ENCODE measurements around the gene PTBP3.
"Not testable (repeated sequence)": the region's sequence is repeated elsewhere in the genome, so short reads cannot be mapped to it uniquely, and the experiment has no call there.

The PTBP3 gene

DNA sequence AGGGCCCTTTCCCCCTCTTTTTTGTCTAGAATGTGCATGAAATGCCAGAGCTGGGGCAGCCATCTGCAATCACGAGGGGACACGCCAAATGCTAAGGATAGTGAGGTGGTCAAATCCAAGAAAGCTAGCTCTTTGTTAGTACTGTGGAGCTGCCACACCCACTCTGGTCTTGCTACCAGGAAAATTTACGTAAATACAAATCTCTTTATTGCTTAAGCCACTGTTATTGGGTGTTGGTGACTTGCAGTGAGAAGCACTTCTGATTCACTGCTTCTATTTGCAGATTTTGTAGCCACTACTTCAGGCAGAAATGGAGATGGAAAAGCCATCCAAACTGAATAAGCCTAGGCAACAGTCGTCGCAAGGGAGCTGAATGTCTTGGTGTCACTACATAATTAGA, 132.7 kb downstream of the PTBP3 start:
- Mint-ChIP-seq H3K4me3 (no peak overlapping the region), H3K27ac (no peak overlapping the region), H3K36me3 (ENCODE audit: low read depth) (peaks cover 17% of the 10 kb centered on the region), H3K9me3 (peaks cover 20% of the 10 kb centered on the region), H3K4me1 (ENCODE audit: low read depth) (no peaks in the 10 kb centered on the region), H3K27me3 (no peaks in the 10 kb centered on the region)
- DNase-seq: no peak

DNA sequence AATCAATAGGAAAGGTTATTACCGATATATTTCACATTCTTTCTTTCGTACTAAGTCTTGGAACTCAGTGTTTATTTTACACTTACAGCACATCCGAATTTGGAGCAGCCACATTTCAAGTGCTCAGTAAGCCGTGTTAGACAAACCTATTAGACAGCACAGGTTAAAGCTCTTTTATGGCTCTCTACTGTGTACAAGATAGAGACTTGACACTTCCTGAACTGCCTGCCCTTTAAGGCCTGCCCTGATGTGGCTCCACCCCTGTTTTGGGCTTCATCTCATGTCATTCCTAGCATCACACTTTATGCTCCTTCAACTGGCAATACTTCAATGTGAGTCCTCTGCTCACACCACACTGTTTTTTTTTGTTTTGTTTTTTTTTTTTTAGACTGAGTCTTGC, 134.8 kb downstream of the PTBP3 start:
- H3K36me3 Mint-ChIP-seq (ENCODE audit: low read depth): peaks cover 6% of the 10 kb centered on the region
- H3K27ac Mint-ChIP-seq: no peak overlapping the region
- peaks cover 11% of the 10 kb centered on the region for H3K9me3 Mint-ChIP-seq
- DNase-seq: no peak
- H3K4me3 Mint-ChIP-seq: no peak overlapping the region
- no peaks in the 10 kb centered on the region for H3K27me3 Mint-ChIP-seq
- H3K4me1 Mint-ChIP-seq (ENCODE audit: low read depth): peaks cover 4% of the 10 kb centered on the region

DNA sequence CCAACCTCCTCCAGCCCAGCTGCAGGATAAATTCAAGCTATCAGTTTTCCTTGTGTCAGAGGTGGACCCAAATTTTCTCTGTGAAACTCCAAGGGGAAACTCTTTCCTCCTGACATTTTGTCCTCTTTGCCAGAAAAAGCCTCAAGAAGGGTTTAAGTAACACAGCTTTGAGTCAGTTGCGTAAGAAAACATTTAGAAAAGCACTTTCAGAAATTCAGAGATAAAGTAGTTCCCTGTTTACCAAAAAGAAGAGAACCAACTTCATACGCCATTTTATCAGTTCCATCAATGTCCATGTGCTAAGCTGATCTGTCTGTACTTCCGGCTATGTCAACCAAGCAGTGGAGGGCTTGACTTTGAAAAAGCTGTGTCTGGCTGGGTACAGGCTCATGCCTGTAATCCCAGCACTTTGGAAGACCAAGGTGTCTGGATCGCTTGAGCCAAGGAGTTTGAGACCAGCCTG, 138.4 kb downstream of the PTBP3 start:
- DNase-seq: no peak
- Mint-ChIP-seq H3K27ac (no peak overlapping the region), H3K4me3 (no peak overlapping the region), H3K36me3 (ENCODE audit: low read depth) (peaks cover 5% of the 10 kb centered on the region), H3K27me3 (no peaks in the 10 kb centered on the region), H3K4me1 (ENCODE audit: low read depth) (peaks cover 4% of the 10 kb centered on the region), H3K9me3 (peaks cover 3% of the 10 kb centered on the region)

DNA sequence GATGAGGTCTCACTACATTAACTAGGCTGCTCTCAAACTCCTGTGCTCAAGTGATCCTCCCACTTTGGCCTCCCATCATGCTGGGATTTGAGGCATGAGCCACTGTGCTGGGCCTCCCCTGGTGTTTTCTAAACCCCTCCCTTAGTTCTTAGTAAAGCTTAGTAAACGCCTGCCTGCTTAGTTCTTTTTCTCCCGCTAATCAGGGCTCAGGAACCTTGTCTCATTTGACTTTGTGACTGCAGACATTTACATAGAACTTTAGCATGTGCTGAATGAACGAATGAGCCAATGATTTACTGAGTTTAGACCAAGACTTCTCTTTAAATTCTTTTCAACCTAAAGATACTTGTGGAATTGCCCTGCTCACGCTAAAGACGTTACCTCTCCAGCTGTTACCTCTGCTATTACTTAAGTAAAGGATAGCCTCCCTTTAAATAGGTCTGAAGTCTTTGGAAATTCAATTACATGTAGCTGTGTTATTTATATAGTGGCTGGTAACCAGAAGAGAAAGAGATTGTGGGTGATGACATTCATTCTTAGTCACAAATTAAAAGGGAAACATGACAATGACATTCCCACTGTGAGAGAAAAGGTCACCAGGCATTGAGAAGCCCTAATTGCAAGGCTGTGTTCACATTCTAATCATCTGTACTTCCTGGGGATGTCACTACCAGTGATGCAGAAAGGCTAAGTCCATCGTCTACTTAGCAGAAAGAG, 139.7 kb downstream of the PTBP3 start:
- Mint-ChIP-seq H3K4me1 (ENCODE audit: low read depth) (peaks cover 4% of the 10 kb centered on the region), H3K36me3 (ENCODE audit: low read depth) (peaks cover 5% of the 10 kb centered on the region), H3K27ac (no peak overlapping the region), H3K4me3 (no peak overlapping the region), H3K9me3 (peaks cover 3% of the 10 kb centered on the region), H3K27me3 (no peaks in the 10 kb centered on the region)
- DNase-seq: no peak

DNA sequence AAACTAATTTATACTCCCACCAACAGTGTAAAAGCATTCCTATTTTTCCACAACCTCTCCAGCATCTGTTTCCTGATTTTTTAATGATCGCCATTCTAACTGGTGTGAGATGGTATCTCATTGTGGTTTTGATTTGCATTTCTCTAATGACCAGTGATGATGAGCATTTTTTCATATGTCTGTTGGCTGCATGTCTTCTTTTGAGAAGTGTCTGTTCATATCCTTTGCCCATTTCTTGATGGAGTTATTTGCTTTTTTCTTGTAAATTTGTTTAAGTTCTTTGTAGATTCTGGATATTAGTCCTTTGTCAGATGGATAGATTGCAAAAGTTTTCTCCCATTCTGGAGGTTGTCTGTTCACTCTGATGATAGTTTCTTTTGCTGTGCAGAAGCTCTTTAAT, 143.1 kb downstream of the PTBP3 start:
- not testable (repeated sequence) for H3K4me3 Mint-ChIP-seq; H3K27ac Mint-ChIP-seq; H3K9me3 Mint-ChIP-seq; H3K36me3 Mint-ChIP-seq (ENCODE audit: low read depth); H3K4me1 Mint-ChIP-seq (ENCODE audit: low read depth); H3K27me3 Mint-ChIP-seq; DNase-seq

DNA sequence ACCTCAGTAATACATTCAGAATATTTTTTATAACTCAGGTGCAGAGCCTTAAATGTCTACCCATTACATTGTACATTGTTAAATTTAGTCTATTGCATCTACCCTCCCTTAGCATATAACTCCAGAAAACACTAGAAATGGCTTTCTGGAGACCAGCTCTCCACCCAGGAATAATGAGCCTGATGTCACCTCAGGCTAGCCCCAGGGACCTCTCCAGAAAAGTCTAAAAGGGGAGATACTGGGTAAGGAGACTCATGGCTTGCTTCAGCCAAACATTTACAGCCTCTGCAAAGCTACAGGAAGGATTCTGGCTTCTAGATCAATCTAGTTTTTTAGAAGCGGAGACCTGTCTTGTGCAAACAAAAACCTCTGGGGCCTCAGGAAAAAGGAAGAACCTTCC, 144.5 kb downstream of the PTBP3 start:
- no peak overlapping the region for H3K4me3 Mint-ChIP-seq
- DNase-seq: no peak
- peaks cover 5% of the 10 kb centered on the region for H3K36me3 Mint-ChIP-seq (ENCODE audit: low read depth)
- H3K9me3 Mint-ChIP-seq: peaks cover 3% of the 10 kb centered on the region
- H3K4me1 Mint-ChIP-seq (ENCODE audit: low read depth): peaks cover 4% of the 10 kb centered on the region
- H3K27me3 Mint-ChIP-seq: no peaks in the 10 kb centered on the region
- H3K27ac Mint-ChIP-seq: no peak overlapping the region

DNA sequence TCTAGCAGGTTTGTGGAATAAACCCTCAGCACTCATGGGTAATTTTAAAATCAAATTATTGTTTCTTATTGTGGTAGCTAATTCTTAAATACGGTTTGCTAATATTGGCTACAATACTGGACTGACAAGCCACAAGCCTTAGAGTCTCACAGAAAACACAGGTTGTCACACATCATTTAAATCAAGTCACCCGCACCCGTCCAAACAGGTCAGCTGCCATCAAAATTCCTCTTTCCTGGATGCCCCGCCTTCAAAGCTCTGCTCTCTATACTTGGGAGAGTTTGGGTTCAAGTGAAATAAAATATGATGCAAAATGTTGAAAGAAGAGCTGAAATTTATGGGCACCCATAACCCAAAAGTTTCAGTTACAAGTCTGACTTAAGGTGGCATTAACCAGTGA, 146.0 kb downstream of the PTBP3 start:
- no peaks in the 10 kb centered on the region for H3K27me3 Mint-ChIP-seq
- H3K4me1 Mint-ChIP-seq (ENCODE audit: low read depth): peaks cover 2% of the 10 kb centered on the region
- peaks cover 5% of the 10 kb centered on the region for H3K36me3 Mint-ChIP-seq (ENCODE audit: low read depth)
- H3K4me3 Mint-ChIP-seq: no peak overlapping the region
- H3K27ac Mint-ChIP-seq: no peak overlapping the region
- peaks cover 10% of the 10 kb centered on the region for H3K9me3 Mint-ChIP-seq
- no peak for DNase-seq

DNA sequence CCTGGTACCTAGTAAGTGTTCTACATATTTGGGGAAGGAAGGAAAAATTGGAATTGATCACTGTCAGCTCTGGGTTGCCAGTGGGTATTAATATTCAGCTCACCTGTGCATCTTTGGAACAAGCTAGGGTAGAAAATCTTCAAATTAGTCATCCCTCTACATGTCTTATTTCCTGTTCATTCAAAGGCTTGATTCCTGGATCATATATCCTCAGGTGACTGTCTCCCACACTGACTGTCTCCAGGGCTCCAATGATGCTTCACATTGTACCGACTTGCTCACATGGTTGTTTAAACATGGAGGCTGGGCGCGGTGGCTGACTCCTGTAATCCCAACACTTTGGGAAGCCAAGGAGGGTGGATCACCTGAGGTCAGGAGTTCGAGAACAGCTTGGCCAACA, 146.7 kb downstream of the PTBP3 start:
- no peaks in the 10 kb centered on the region for H3K27me3 Mint-ChIP-seq
- no peak overlapping the region for H3K4me3 Mint-ChIP-seq
- H3K36me3 Mint-ChIP-seq (ENCODE audit: low read depth): peaks cover 5% of the 10 kb centered on the region
- H3K9me3 Mint-ChIP-seq: peaks cover 11% of the 10 kb centered on the region
- H3K4me1 Mint-ChIP-seq (ENCODE audit: low read depth): peaks cover 2% of the 10 kb centered on the region
- H3K27ac Mint-ChIP-seq: no peak overlapping the region
- no peak for DNase-seq

DNA sequence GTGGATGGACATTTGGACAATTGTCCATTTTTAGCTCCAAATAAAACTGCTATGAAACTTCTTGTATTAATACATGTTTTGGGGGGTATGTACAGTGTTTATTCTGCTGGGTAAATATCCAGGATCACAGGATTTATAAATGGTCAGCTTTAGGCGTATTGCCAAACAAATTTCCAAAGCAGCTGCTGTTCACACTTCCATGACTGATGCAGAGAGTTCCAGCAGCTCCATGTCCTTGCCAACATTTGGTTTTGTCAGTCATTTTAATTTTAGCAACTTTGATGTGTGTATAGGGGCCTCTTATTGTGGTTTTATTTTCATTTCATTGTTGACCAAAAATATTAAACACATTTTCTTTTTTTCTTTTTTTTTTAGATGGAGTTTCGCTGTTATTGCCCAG, 148.5 kb downstream of the PTBP3 start:
- Mint-ChIP-seq H3K4me3 (no peak overlapping the region), H3K4me1 (ENCODE audit: low read depth) (peaks cover 17% of the 10 kb centered on the region), H3K36me3 (ENCODE audit: low read depth) (no peaks in the 10 kb centered on the region), H3K27me3 (no peaks in the 10 kb centered on the region), H3K27ac (no peak overlapping the region), H3K9me3 (peaks cover 8% of the 10 kb centered on the region)
- DNase-seq: no peak

DNA sequence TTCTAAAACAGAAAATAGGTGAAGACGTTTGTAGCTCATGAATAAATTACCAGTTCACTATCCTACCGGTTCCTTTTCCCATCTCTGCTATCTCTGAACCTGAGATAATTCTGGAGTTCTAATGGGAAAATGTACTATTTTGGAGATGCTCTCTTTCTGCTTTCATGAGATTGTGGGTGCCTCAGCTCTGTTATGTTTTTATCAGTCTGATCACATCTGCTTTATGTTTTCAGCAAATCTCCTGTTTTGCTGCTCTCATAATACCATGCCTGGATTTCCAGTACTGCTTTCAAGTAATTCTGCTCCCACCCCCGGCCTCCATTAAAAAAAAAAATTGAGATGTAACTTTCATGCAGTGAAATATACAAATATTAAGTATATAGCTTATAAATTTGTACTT, 149.2 kb downstream of the PTBP3 start:
- Mint-ChIP-seq H3K4me1 (ENCODE audit: low read depth) (peaks cover 21% of the 10 kb centered on the region), H3K27me3 (no peaks in the 10 kb centered on the region), H3K9me3 (peaks cover 8% of the 10 kb centered on the region), H3K4me3 (no peak overlapping the region), H3K27ac (no peak overlapping the region), H3K36me3 (ENCODE audit: low read depth) (no peaks in the 10 kb centered on the region)
- DNase-seq: no peak

DNA sequence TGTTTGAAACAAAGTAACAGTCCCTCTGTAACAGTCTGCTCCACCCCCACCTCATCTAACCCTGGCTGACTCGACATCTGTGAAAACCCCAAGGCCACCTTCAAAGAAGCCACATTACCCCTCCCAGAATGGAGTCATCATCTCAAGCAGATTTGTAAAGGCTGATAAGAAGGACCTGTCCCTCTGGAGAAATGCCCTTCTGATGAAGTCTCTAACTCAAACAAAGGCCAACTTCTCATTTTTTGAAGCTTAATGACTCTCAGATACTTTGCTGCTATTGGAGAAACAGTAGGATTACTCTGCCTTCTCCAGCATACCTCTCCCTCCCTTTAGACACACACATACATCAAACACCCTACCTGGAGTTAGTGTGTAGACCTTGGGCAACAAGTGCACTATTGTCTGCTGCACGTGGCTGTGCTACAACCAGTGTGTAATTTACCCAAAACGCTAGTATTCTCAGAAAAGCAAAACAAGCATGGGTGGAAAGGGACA, 153.0 kb downstream of the PTBP3 start:
- Mint-ChIP-seq H3K27ac (peak overlapping the region; percentile 51), H3K9me3 (peaks cover 8% of the 10 kb centered on the region), H3K4me1 (ENCODE audit: low read depth) (peaks cover 33% of the 10 kb centered on the region), H3K27me3 (peaks cover 18% of the 10 kb centered on the region), H3K36me3 (ENCODE audit: low read depth) (no peaks in the 10 kb centered on the region), H3K4me3 (peak overlapping the region; percentile 11)
- DNase-seq: no peak

DNA sequence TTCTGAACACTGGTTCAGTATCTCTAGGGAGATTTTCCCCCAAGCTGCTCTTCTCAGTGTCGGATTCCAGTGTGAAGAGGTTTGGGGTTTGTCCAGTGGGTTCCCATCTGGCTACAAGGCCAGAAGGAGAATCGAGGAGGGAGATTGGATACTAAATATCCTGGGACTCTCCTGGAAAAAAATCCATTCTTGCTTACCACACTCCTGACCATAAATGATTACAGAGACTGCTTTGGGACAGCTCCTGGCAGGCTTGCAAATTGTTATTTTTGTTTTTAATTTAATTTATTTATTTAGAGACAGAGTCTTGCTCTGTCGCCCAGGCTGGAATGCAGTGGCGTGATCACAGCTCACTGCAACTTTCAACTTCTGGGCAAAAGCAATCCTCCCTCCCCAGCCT, 153.6 kb downstream of the PTBP3 start:
- H3K9me3 Mint-ChIP-seq: peaks cover 8% of the 10 kb centered on the region
- H3K4me3 Mint-ChIP-seq: no peak overlapping the region
- H3K27ac Mint-ChIP-seq: no peak overlapping the region
- H3K27me3 Mint-ChIP-seq: peaks cover 20% of the 10 kb centered on the region
- H3K36me3 Mint-ChIP-seq (ENCODE audit: low read depth): no peaks in the 10 kb centered on the region
- H3K4me1 Mint-ChIP-seq (ENCODE audit: low read depth): peaks cover 36% of the 10 kb centered on the region
- no peak for DNase-seq

DNA sequence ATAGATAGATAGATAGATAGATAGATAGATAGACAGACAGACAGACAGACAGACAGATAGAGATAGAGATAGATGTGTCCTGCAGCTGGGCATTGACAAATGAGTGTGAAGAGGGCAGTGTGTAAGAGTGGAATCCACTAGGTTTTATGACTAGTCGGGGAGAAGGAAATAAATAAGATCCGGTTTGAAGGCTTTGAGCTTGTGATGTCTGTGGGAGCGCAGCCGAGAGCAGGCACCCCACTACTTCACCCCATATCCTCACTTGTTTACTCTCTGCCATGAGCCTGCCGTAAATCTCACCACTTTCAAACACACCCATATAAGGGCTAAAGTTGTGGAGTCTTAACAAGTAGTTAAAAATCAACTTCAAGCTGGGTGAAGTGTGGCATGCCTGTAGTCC, 156.9 kb downstream of the PTBP3 start:
- H3K4me1 Mint-ChIP-seq (ENCODE audit: low read depth): peaks cover 59% of the 10 kb centered on the region
- no peak overlapping the region for H3K4me3 Mint-ChIP-seq
- DNase-seq: no peak
- H3K9me3 Mint-ChIP-seq: peaks cover 6% of the 10 kb centered on the region
- H3K27ac Mint-ChIP-seq: no peak overlapping the region
- H3K36me3 Mint-ChIP-seq (ENCODE audit: low read depth): peaks cover 3% of the 10 kb centered on the region
- H3K27me3 Mint-ChIP-seq: peaks cover 20% of the 10 kb centered on the region

DNA sequence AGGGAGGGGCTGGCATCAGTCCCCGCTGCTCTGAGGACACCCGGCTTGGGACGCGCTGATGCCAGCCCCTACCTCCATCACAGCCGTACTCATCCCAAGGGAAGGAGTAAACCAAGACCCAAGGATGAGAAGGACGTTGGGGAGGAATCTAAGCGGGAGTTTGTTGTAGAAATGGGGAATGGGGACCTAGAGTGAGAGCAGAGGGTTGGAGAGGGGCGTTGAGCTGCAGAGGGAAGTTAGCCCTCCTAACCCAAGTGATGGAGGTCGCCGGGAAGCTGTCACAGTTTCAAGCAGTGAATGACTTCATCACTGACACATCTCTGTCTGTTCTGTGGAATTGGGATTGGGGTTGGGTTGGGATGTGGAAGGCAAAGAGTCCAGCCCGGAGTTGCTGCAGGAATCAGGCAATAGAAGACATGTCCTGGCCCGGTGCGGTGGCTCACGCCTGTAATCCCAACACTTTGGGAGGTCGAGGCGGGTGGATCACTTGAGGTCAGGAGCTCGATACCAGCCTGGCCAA, 157.6 kb downstream of the PTBP3 start:
- Mint-ChIP-seq H3K27me3 (peaks cover 20% of the 10 kb centered on the region), H3K27ac (peak overlapping the region; percentile 53), H3K9me3 (peaks cover 6% of the 10 kb centered on the region), H3K4me3 (peak overlapping the region; percentile 53), H3K4me1 (ENCODE audit: low read depth) (peaks cover 54% of the 10 kb centered on the region), H3K36me3 (ENCODE audit: low read depth) (peaks cover 3% of the 10 kb centered on the region)
- no peak for DNase-seq

DNA sequence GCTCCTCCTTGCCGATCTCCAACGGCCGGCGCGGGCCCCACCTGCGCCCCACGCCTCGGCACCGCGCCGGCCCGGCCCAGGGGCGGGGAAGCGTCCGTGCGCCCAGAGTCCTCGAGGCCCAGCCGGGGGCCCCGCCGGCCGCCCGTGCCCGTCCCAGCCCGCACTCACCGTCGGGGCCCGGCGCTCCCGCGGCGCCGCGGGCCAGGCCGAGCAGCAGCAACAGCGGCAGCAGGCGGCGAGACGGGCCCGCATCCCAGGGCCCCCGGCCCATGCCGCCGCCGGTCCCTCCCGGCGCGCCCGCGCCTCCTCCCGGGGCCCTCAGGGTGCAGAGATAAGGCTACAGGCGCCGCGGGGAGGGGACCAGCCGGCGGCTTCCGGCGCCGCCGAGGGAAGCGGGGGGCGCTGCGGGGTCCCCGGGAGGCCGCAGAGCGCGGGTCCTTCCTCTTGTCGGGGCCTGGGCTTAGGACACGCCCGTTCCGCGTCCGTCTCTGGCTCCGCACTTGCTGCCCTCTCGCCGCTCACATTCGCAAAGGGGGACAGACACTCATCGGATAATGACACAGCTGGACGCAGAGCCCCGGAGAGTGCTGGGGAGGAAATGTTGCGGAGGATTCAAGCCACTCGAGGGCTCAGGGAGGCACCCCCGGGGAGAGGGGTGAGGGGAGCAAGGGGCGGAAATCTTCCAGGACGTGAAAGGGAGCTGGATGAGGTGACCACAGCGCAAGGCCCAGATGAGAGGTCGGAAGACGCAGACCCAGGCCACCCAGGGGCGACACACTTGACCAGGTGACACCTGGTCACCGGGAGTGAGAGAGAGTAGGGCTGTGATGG, 158.2 kb downstream of the PTBP3 start, which contains the start of gene SUSD1:
TSS of gene SUSD1 (minus strand) at position 333 of the 831 bp plus-strand sequence. CDS start at position 271, 62 bp downstream.
- H3K27me3 Mint-ChIP-seq: peaks cover 20% of the 10 kb centered on the region
- peaks cover 3% of the 10 kb centered on the region for H3K36me3 Mint-ChIP-seq (ENCODE audit: low read depth)
- H3K4me1 Mint-ChIP-seq (ENCODE audit: low read depth): peaks cover 51% of the 10 kb centered on the region
- peaks cover 6% of the 10 kb centered on the region for H3K9me3 Mint-ChIP-seq
- H3K4me3 Mint-ChIP-seq: peak within 1 kb of the TSS; percentile 79
- H3K27ac Mint-ChIP-seq: peak within 1 kb of the TSS; percentile 88
- peak; percentile 64 for DNase-seq
